GM19397 (cell line): ENCODE measurements around the gene PLD5.
A peak's percentile ranks its signal among the peaks of the same experiment; 100 is the strongest.
"Not testable (repeated sequence)": the region's sequence is repeated elsewhere in the genome, so short reads cannot be mapped to it uniquely, and the experiment has no call there.

Experiments
- ATAC-seq: cut with Tn5 transposase; IDR thresholded peaks from one replicate; pipeline ENCODE4 v1.9.1; 2021; ENCODE audit warnings: mild to moderate bottlenecking, moderate library complexity; ENCODE audit not compliant: unreplicated experiment

PLD5 gene

DNA sequence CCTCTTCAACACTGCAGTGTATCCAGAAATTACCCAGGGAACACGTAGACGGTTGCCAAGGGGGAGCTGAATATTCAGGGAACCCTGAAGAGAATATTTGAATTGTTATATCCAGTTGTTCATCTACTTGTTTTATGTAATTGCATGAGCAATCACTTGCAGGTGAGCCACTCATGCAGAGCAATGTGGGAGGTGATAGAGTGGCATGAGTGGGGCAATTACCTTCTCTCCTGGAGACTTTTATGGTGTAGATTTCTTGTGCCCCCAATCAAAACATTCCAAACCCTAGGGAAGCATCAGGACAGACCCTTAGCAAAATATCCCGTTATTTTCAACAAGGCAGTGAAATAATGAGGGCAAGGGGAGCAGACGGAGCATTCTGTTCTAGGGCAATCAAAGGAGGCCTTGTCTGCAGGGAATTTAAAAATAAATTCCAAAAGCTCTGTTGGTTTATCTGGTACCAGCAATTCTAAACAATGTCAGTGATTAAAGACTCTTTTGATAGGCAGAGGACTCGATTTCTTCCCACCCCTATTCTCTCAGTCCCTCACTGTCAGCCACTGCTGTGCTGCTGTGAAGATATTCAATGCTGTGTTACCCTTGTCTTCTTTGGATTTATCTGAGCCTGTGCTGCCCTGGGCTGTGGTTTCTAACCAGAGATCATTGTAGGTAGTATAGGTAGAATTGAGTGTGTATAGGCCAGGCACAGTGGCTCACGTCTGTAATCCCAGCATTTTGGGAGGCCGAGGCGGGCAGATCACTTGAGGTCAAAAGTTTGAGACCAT is 345.4 kb downstream of the PLD5 start:
- peak; percentile 5 for ATAC-seq

DNA sequence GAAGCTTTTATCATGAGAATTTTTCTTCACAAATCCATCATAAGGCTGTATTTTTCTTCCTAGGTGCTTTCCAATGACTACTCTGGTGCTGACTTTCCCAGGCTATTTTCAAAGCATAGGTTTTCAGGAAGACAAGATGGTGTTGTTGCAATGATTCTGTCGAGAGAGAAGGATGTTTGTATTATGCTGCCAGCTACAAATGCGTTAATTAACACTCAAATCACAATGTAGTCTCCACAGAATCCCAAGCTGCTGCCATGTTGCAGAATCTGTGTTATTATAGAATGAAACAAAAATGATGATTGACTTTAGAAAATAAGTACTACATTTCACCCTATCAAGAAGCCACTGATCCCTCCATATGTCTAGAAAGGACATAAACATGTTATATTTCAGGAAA is 346.1 kb downstream of the PLD5 start:
- ATAC-seq, result no peak

DNA sequence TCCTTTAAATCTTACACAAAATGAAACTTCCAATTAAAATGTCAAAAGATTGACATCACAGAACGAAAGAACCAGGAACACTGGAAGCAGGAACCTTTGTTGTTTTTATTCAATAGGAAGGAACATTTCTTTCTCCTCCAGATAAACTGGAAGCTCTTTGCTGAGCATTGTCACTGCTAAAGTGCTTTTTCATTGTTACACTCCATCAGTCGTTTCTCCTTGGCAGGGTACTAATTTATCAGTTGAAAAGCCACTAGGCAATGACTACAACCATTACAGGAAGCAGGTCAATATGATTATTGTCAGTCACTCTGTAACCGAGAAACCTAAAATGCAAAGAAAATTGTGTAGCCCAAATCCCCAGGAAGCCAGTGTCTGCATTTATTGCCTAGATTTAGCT is 362.4 kb downstream of the PLD5 start:
- no peak for ATAC-seq

DNA sequence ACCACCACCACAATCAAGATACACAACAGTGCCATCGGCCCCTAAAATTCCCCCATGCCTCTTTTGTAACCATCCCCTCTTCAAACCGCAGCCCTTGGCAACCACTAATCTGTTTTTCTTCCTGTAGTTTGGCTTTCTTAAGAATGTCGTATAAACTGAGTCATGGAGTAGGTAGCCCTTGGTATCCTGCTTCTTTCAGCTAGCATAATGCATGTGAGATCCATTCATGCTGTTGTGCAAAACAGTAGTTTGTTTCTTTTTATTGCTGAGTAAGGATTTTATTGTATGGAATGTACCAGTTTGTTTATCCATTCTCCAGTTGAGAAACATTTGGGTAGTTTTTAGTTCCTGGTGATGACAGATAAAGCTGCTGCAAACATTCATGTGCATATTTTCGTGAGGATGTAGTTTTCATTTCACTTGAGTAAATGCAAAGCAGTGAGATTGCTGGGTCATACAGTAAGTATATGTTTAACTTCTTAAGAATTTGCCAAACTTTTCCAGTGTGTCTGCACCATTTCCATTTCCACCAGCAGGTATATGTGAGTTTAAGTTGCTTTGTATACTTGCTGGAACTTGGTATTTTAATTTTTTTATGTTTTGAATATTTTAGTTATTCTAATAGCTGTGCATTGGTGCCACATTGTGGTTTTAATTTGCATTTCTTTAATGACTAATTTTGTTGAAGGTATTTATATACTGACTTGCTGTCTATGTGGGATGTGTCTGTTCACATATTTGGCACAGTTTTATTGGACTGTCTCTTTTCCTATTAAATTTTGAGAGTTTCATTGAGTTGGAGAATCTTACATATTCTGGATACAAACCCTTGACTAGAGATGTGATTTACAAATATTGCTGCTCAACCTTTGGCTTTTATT is 377.2 kb downstream of the PLD5 start:
- ATAC-seq, result peak; percentile 60

DNA sequence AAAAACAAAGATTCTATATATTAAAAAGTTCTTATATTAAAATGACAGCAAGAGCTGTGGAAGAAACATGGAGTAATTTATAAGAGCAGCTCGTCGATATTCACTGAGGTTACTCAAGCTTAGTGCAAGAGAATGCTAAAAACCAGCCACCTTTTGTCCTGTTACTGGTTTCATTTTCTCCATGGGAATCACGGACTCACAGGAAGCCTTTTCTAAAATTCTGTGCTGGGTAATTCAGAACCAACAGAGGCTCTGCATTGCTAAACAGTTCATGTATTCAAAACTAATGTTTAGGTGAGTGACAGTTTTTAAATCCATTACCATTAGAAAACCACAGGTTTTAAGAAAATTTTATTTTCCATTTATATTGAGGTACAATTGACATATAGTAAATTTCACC is 377.8 kb downstream of the PLD5 start:
- no peak for ATAC-seq

DNA sequence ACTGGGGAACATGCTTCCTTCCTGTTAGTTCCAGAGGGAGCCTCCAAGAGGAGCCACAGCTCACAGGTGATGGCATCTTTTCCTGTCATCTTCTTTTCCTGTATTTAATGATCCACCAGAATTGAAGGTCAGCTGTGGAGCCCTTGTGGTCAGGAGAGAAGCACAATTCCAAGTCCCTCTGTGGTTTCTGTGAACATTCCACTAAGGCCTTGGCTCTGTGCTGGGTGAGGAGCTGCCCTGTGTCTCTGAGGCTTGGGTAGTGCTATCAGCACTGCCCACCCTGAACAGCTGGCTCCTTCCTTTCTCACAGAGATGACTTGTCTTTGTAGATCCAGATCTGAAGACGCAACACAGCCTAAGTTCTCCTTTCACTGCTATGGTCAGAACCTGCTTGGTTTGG is 383.7 kb downstream of the PLD5 start:
- no peak for ATAC-seq

DNA sequence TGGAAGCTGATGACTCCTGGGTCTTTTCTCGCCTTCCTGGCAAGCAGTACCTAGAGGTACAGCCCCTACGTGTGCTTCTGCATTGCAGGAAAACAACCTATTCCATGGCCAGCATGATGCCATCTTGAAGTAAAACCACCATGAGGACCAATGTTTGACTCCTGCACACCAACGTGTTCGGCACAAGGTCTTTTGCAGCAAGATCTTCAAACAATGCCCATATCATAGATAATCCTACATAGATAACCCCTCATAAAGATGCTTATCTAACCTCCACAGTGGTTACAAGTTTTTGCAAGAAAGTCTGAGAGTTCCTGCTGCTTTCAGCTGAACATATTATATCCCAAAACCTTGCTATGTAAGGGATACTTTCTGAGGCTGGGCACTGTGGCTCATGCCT is 384.5 kb downstream of the PLD5 start:
- no peak for ATAC-seq

DNA sequence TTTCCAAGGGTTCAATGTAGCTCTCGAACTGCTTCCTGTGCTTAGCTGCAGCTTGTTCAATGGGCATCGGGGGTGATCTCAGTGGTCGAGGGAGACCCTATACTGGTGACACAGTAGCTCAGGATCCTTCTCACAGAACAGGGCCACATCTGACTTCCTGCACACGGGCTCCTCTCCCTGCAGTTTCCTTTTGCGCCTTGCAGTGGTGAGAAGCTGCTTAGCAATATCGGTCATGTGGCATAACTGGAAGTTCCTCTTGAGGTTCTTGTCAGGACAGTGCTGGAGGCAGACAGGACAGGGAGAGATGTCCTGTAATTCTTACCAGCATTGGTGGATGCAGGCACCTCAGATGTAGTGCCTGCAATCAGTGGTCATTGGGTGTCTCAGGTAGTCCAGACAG is 385.1 kb downstream of the PLD5 start:
- peak; percentile 65 for ATAC-seq

DNA sequence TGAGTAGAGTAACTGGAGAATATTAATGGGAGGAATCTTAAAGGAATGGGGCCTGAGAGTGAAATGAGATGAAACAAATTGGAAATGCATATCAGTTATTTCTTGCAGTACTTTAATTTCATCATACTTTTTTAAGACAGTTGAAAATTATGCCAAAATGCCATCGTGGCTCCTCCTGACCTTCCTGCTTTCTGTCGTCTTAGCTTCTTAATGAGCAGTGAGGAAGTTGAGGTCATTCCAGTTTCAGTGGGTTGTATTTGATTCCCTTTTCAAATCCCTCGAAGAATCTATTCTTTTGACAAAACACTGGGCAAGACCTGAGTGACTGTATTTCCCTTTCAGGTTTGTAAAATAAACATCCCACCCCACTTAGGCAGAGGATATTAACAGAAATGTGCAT is 390.7 kb downstream of the PLD5 start:
- no peak for ATAC-seq

DNA sequence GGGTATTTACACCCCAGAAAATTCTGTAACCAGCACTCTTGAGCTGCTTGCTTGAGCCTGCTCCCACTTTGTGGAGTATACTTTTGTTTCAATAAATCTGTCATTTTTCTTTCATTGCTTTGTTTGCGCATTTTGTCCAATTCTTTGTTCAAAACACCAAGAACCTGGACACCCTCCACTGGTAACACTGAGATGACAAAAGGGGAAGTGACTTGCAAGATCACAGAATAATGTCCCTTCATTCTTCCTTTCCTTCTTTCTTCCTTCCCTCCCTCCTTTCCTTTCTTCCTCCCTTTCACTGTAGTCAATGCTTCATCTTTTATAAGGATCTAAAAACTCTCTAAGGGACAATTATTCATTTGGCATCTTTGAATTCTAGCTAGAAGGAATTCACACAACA is 391.1 kb downstream of the PLD5 start:
- ATAC-seq, result no peak

DNA sequence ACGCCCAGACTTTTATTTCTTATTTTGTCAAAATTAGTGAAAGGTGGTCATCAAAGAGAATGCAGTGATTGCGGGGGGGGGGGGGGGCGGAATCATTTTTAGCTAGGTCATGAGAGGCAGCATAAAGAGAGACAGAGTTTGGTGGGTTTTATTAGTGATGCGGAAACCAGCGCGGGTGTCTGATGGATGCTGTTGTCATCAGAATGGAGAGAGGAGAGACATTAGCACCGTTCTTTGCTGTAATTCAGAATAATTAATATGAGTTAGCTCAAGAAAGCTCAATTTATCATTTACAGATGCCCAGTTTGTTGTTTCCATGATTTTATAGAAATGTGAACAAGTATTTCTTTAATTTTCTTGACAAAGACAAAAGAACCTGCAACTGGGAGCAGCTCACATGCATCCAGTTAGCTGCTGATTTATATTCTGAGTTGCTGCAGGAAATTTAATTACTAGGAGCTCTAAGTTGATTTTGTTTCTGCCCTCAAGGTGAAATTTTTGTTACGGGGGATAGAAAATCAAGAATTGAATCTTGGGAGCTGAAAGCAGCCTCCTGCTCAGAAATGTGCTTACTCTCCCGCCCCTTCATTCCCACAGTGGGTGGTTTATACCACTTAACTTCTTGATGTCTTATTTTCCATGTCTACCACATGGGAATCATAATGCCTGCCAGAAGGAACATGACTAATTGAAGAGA is 392.2 kb downstream of the PLD5 start:
- no peak for ATAC-seq

DNA sequence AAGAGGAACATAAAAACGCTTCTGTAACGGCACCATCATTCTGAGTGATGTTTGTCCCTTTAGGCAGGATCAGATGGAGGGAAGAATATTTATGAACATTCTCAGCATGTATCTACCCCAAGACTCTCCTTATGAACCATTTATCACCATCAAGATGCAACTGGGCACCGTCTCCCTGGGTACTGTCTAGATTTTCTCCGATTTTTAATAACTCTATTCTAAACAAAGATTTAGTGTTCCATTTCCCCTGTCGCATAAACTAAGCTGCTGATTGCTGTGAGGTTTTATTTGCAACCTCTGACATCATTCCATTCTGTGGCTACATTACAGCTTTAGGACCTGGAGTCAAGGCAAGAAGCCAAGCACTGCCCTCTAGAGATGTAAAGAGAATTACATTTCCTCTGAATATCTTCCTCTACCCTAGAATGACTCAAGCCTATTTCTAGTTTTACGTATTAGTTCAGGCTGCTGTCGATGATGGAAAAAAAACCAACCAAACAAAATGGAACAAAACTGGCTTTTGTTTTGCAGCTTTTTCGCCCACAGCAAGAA is 395.5 kb downstream of the PLD5 start:
- ATAC-seq, result no peak

DNA sequence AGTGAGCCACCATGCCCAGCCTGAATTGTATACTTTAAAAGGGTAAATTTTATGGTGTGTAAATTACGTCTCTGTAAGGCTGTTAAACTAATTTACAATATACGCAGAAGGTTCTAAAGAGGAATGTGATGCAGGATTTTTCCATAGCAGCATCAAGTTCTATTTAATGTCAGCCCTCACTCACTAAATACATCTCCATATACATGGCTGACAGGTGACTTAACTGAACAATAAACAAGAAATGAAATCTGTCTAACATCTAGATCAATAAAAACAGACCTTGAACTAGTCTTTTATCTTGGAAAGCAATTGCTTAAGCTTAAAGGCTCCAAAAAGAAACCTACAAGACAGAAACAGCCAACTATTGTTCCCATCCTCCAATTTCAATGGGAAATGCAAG is 404.1 kb downstream of the PLD5 start:
- ATAC-seq, result no peak

DNA sequence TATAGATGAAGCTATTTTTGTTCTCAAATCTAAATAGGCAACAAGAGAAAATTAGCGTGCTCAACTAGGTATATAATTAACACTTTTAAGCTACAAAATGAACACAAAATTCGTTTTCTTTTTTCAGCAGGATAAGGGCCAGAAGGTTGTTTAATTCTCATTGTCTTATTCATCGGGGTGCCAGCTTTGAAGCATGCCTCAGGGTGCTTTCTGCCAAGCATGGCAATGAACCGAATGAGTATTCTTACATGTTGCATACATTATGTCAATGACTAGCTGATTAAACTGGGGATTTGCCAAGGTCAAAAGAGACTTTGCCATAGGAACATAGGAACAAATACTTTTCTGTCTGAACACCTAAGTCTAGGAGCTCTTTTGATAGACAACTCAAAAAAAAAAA is 423.6 kb downstream of the PLD5 start:
- no peak for ATAC-seq

DNA sequence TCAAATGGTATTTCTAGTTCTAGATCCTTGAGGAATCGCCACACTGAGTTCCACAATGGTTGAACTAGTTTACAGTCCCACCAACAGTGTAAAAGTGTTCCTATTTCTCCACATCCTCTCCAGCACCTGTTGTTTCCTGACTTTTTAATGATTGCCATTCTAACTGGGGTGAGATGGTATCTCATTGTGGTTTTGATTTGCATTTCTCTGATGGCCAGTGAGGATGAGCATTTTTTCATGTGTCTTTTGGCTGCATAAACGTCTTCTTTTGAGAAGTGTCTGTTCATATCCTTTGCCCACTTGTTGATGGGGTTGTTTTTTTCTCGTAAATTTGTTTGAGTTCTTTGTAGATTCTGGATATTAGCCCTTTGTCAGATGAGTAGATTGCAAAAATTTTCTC is 427.2 kb downstream of the PLD5 start:
- not testable (repeated sequence) for ATAC-seq

DNA sequence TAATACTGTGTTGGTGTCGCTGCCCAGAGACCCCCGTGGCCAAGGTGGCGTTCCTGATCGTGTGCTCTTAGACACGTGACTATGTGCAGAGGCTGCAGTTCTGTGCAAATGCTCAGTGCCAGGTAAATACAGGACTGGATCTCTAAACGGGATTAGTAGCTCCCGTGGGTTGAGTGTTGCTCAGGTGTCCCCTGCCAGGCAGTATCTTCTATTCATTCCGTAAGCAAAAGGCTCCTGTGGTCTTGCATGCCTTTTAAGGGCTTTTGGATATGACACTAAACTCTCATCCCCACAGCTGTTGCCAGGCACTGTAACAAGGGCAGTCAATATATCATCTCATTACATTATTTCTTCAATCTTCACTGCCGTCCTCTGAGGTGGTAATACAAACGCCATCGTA is 431.4 kb downstream of the PLD5 start:
- no peak for ATAC-seq

DNA sequence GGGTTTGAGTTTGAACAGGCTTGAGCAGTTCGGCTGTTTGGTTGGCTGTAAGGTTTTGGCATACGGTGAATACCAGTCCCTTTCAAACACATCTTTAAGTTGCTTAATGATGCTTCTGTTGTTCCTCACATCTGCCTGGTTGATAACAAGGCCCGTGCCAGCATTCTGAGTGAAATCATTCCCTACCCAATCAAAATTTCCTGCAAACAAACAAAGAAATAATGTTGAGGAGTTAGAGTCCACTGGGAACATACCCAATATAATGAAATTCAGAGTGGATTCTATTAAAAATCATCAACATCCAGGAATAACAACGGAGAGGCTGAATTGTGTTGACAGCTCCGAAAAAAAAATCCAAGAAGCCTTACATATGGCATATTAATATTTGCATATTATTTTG is 434.6 kb downstream of the PLD5 start:
- ATAC-seq, result no peak

DNA sequence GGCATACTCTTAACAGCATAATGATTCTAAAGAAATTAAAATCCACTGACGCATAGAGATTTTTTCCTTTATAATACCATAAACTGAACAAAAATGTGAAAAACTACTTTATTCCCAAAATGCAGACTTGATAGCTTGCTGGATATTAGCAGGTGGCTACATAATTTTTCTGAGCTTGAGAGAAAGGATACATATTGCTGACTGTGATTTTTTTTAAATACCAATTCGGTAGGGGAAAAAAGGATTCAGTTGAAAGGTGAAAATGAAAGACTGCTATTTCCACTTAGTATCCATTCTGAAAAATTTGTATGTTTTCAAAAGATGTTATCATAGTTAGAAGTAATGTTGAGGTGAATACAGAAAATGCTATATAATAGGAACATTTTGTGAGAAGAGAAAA is 435.6 kb downstream of the PLD5 start:
- no peak for ATAC-seq

DNA sequence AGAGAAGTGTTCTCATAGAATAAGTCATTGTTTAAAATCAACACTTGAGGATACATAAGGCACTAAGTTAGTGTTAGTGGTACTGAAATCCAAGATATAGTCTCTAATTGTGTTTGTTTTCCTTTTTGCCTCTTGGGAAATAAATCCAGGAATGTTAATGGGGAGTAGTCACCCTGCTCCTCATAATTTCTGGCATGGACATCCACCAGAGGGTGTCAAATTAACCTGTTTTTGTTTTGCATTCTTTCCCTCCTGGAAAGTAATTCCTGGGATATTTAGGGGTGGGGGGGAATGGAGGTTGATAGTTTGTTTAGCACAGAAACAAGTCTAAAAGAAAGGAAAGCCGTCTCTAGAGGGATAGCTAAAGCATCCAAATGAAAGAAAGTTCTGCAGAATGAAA is 437.8 kb downstream of the PLD5 start:
- no peak for ATAC-seq

DNA sequence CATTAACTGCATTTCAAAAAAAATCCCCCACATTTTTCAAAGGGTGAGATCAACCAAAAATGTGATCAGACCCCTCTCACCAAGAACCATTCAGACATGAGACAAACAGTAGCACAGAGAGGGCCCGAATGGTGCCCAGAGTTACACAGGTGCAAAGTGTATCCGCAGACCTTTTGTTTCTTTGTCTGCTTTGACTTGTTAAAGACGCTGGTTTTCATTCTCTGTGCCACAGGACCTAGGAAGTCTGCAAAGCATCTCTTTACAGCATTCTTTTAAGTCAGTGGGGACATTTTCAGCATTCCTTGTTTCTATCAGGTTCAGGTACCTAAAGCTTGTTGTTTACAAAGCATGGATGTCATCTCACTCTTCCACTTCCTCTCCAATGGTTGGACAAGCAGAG is 438.4 kb downstream of the PLD5 start:
- no peak for ATAC-seq

DNA sequence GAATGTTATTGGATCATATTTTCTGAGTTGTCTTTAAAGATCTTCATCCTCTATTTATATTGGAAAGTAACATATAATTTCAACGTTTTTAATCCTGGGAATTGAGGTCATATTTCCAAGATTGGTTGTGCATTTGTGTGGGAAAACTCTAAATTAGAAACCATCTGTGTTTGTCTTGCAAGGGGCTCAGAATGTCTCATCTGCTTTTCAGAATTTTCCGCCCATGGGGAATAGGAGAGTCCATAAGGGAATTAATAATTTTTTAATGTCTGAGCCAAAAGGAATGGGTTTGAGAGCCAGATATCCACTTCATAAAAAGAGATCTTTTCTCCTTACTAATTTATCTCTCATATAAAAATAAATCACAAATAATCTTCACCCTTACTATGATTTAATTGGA is 440.8 kb downstream of the PLD5 start:
- ATAC-seq, result no peak
